ENCODE results near the gene EMC8.
A peak's percentile ranks its signal among the peaks of the same experiment; 100 is the strongest.
"Not testable (repeated sequence)": the region's sequence is repeated elsewhere in the genome, so short reads cannot be mapped to it uniquely, and the experiment has no call there.

The EMC8 gene

DNA sequence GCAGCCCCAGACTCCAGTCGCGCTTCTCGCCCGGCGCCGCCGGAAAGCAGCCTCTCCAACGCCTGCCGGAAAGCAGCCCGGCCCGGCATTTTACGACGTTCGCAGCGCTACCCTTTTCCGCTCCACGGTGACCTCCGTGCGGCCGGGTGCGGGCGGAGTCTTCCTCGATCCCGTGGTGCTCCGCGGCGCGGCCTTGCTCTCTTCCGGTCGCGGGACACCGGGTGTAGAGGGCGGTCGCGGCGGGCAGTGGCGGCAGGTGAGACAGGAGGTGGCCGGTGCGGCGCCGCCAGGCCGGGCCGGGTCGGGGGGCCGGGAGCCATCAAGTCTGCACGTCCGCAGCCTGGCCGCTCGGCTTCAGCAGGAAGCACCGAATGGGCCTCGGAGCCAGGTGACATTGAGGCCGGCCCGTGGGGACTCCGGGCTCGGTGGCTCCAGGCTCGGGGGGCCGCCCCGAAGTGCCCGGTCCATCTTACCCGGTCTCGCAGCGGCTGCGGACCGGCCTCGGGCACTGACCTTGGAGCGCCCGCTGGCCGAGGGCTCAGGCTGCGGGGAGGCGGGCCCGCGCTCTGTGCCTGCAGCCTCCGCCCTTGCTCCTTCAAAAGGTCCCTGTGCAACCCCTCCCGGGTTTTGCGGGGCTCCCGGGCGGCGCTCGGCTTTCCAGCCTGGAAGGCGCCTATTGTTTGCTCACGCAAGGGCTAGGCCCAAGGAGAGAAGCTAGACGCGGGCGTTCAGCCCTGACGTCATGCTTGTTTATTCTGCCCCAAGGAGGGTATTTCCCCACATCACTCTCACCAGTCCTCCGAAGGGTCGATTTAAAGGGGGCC lies at the start of gene EMC8, which contains the start of gene COX4I1:
TSS of gene EMC8 (minus strand) at position 48 of the 824 bp plus-strand sequence. CDS start 249 bp downstream, outside the sequence.
TSS of gene COX4I1 (plus strand) at position 199 of the 824 bp plus-strand sequence. CDS start 1,511 bp downstream, outside the sequence.
- DNase-seq: peak; percentile 91

DNA sequence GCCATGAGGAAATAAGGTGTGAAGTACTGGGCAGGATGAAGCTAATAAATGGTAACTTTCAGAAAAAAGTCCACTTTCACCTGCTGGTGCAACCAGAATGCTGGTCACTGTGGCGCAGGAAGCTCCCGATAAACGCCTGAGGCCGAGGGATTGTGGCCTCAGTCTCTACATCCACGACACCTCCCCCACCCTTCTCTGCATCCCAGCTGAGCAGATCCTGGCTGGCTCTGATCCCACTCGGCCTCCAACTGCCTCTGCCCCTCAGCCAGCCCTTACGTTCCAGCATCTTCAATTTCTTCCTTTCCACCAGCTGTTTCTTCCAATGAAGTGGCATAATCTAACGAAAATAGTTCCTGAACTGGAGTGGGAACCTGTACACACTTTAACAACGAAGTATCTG lies 49.6 kb upstream of the EMC8 start:
- DNase-seq: no peak

DNA sequence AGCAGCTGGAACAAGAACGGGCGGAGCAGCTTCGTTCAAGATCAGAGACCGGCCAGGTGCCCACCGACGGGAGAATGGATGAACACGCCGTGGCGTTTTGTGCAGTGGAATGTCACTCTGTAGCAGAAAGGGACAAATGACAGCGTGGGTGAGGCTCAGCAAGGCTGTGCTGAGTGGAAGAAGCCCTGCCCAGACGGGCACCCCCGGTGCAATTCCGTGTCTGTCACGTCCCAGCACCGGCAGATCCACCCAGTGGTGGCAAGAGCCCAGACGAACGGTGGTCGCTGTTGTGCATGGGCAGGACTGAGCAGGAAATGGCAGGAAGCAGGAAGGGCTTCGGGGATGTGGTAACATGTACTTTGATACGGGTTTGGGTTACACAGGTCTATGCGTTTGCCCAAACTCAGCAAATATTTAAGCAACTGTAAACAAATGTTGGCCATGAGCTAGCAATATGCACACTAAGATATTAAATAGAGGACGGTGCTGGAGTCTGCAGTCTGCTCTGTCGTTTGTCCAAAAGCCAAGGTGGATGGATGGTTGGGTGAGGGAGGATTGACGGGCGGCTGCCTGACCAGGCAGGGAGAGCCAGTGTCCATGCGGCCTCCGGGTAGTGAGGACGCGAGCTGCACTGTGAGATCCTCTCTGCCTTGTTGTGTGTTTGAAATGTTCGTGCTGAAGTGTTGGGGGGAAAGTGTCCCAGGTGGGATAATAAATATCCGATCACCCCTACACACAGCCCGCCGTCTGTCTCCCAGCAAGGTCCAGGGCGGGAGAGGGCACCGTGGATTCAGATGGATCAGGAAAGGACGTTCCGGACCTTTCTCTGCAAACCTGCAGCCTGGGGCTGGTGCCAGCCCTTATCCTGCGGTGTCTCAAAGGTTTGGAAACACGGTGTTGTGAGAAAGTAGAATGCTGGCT lies 48.6 kb upstream of the EMC8 start:
- no peak for DNase-seq

- no peak for DNase-seq
These were observed 47.7 kb upstream of the EMC8 start for GRCh38 chr16:85847036-85847435.

DNA sequence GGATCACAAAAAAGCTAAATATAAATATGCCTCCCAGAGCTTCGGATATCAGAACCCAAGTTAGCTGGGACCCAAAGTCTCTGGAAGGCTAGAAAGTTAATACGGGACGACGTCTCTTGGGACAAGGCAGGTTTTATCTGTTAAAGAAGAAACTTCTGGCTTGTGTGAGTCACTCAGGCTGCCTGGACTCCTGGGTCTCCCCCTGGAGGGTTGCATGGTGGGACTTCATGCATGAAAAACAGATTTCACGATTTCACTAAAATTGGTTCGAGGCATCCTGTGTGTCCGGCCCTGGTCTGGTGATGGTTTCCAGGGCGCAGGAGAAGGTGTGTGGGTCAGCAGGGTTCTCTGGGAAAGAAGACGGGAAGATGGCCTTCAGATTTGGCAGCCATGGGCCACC lies 47.1 kb upstream of the EMC8 start:
- no peak for DNase-seq

GRCh38 chr16:85845266-85845665 lies 45.9 kb upstream of the EMC8 start:
- no peak for DNase-seq

- DNase-seq: no peak
These were observed 45.4 kb upstream of the EMC8 start for GRCh38 chr16:85844786-85845185.

- DNase-seq: no peak
These were observed 44.8 kb upstream of the EMC8 start for GRCh38 chr16:85844169-85844481.

DNA sequence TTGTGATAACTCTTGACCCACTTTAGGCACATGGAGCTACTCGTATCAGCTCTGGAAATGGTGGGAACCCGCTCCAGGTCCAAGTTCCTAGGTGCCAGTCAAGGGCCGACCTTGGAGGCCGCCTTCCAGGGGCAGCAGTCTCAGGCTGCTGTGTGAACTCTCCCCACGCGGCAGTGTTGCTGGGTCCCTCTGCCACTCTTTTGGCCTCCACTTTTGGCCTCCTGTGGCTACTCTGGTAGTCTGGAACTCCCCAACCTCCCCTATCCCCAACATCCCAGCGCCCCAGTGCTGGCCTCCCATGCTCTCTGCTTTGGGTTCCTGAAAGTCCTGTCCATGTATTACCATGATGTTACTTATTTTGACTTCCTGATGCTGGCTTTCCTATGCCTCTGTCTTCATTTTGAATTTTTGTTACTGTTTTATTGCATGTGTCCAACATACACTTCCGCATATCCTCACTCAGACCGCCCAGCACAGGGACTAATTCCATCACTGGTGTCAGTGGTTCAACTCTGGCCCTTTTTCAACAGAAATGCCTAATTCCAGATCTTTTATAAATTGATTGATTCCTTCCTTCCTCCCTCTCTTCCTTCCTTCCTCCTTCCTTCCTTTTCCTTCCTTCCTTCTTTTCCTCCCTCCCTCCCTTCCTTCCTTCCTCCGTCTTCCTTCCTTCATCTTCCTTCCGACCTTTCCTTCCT lies 44.3 kb upstream of the EMC8 start:
- DNase-seq: no peak

DNA sequence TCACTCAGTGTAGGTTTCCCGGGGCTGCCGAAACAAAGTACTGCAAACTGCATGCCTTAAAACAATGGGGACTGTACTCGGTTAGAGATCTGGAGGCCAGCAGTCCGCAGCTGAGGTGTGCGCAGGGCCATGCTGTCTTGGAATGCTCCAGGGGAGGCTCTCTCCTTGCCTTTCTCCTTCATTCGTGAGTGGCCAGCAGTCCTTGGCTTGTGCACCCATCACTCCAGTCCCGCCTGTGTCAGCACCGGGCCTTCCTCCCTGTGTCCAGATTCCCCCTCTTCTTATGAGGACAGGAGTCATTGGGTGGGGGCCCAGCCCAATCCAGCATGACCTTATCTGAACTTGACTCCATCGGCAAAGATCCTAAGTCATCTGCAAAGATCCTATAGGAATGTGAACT lies 43.5 kb upstream of the EMC8 start:
- DNase-seq: no peak

- DNase-seq: no peak
These were observed 43.1 kb upstream of the EMC8 start for GRCh38 chr16:85842435-85842834.

DNA sequence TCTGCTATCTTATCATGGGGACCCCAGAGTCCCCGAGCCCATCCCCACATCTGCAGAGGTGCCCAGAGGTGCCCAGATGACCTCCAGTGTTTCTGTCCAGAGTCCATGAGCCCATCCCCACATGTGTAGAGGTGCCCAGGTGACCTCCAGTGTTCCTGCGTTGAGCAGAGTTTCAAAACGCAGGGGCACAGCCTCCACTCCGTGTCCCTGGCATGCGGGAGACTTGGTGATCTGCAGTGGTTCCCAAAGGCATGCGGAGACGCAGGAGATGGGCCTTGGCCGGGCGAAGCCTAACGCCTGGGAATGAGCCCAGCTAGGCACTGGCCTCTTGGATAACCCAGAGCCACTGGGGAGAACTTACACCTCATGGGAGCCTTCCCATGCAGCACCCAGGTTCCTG lies 41.5 kb upstream of the EMC8 start:
- DNase-seq: no peak

DNA sequence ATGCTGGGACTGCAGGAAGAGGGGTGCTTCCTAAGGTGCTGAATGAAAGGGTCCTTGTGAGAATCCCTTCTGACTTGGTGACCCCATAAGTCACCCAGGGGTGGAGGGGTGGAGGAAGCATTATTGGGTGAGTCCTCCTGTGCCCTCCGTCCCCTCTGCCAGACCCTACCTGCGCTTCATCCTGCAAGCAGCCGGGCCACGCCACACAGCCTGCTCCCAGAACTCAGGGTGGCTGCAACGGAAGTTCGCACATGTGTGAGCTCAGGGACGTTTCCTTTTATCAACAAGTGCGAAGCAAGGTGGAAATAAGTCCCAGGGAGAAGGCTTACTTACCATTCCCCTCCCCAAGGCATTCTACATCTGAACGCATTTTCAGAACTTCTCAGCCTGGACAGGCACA lies 41.1 kb upstream of the EMC8 start:
- DNase-seq: no peak

GRCh38 chr16:85839681-85840240 lies 40.4 kb upstream of the EMC8 start:
- no peak for DNase-seq

DNA sequence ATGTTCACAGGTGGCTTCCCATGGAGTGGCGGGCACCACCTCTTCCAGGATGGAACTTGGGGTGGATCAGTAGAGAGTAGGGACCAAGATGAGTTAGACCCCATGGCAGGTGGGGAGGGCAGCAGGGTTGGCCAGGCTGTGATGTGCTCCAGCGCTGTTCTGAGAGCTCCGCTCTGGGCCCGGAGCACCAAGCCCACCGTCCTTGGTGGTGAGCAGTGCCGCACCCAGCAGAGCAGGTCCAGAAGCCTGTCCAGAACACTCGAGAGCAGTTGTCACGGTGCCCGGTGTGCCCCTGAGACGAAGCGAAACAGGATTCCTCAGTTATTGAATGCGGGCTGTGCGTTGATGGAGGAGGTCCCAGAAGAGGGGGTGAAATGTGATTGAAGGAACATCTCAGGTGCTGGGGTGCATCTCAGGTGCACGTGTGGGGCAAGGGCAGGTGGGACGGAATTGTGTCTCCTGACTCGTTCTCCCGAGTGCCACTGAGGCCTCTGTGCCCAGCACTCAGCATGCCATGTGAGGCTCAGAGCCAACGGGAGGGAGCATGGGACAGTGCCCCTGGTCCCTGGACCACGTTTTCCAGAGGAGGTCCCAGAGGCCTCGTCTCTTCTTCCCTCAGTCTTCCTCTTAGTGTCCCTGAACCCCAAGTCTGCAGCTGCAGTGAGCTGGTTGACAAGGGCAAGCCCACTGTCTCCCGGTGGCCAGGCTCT lies 39.7 kb upstream of the EMC8 start:
- no peak for DNase-seq

GRCh38 chr16:85838381-85838780 lies 39.0 kb upstream of the EMC8 start:
- no peak for DNase-seq

DNA sequence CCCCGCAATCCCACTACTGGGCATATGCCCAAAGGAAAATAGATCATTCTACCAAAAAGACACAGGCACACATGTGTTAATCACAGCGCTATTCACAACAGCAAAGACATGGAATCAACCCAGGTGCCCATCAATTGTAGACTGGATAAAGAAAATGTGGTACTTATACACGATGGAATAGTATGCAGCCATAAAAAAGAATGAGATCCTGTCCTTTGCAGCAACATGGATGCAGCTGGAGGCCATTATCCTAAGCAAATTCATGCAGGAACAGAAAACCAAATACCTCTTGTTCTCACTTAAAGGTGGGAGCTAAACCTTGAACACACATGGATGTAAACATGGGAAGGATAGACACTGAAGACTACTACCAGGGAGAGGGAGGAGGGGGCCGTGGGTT lies 38.3 kb upstream of the EMC8 start:
- not testable (repeated sequence) for DNase-seq

DNA sequence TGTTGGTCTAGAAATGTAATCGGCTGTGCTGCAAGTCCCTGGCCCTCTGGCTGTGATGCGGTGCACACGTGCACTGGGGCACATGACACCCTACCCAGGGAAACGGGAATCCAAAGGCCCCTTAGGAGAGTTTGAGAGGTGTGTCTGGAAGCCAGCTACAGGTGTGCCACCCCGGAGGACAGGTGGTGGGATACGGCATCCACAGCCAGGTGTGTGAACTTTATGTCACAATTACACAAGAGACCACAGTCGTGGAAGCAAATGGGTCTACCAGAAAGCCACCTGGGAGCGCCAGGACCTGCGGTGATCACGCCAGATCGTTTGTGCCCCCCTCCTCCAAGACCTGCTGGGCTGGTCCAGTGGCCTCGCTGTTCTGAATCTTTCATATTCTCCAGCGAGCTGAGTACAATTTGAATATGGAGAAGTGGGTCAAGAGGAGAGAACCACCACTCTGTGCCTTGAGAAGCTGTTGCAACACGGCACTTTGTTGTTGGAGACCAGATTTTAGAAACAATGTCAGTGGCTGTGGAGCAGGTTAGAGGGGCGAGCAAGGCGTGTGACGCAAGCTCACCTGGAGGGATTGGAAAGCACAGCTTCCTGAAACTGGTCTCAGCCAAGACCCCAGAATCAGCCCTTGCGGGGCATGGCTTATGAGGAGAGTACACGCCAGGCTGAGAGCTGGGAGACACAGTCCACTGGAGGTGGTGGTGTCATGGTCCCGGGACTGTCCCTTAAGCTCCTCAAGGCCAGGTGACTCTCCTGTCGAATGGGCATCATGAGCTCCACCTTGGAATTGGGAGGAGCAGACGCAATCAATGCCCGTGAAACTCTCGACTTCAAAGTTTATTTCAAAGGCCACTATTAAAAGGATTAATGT lies 37.6 kb upstream of the EMC8 start:
- no peak for DNase-seq

DNA sequence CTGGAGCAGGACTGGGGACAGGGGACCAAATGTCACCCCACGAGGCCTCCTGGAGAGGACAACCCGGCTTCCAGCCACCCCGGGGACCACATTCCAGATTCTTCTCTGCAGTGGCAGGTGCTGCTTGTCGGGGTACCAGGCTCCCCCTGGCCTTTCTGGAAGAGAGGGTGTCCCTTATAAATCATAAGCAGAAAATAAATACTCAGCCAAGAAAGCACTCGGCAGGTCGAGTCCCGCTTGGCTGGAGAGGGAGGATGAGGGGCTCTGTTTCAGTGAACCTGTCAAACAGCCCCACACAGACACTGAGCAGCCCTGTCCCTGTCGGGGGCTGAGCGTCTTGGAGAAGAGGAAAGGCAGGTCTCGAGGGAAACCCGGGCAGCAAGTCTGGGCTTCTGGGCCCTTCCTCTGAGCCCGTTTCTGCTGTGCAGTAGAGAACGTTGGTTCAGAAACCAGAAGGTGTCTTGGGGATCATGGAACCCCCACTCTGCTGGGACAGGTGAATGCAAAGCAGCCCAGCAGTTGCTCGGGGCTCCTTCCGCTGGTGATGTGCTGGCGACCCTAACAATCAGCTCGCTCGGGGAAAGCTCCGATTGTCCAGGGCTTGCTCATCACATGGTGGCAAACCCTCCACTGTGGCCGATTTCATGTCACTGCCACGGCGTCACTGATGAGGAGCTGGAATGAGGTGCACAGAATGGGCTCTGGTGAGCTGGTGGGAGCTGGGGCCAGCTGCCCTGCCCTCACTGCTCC lies 36.8 kb upstream of the EMC8 start:
- DNase-seq: no peak

GRCh38 chr16:85835227-85835751 lies 35.9 kb upstream of the EMC8 start:
- DNase-seq: no peak

All from NCI-H1694 treated with DMSO at 0.1 percent for 48 hours (cell line).